Measurements from ENCODE around the gene CLTB.

Gene CLTB

DNA sequence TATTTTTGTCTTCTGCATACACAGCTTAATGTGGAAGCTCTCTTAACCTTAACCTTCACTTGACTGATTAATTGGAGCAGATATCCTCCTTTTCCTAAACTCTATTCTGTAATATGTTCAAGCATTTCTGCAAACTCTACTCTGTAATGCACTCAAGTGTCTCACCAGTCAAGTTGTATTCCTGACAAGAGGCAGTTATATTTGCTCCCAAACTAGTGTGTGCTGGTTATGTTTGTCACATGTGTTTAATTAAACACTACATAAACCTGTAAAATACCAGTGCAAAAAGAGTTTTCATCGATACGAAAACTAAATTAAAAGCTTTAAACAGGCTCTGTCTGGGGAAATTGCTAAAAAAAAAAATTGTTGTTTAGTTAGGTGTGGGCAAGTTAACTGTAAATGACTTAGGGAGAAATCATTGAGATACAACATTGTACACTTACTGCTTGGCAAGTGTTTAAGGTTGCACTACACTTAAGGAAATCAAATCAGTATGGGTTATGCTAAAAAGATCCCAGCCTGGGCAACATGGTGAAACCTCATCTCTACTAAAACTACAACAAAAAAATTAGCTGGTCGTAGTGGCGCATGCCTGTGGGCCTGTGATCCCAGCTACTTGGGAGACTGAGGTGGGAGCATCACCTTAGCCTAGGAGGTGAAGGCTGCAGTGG, 38.5 kb upstream of the CLTB start:
- no peak for TF ChIP-seq FOXP2 (optimal IDR thresholded peaks at IDR 0.05; ENCODE audit: borderline replicate concordance, extremely low read depth, extremely low read length, insufficient read depth)
- TF ChIP-seq POLR2AphosphoS5 (IDR thresholded peaks at IDR 0.05; ENCODE audit: low read depth, low read length) = no peak
- TF ChIP-seq SIN3A (IDR thresholded peaks at IDR 0.05; ENCODE audit: borderline replicate concordance, insufficient read depth, low read length) = no peak

DNA sequence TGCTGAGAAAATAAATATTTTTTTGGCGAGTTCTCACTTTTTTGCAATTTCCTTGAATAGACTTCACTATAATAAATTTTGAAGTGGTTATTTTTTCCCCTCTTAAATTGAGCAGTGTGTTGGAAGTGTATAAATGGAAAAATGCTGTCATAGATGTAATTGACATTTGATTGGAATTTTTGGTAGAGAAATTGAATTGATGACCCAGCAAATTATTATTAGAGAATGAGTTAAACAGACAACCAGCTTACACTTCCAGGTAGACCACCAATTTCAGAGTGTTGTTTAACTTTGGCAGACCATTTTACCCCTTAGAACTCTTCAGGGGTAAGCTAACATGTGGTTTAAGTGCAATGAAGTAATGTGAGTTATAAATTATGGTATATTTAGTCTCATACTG, 33.7 kb upstream of the CLTB start:
- TF ChIP-seq POLR2AphosphoS5 (IDR thresholded peaks at IDR 0.05; ENCODE audit: low read depth, low read length) = no peak

DNA sequence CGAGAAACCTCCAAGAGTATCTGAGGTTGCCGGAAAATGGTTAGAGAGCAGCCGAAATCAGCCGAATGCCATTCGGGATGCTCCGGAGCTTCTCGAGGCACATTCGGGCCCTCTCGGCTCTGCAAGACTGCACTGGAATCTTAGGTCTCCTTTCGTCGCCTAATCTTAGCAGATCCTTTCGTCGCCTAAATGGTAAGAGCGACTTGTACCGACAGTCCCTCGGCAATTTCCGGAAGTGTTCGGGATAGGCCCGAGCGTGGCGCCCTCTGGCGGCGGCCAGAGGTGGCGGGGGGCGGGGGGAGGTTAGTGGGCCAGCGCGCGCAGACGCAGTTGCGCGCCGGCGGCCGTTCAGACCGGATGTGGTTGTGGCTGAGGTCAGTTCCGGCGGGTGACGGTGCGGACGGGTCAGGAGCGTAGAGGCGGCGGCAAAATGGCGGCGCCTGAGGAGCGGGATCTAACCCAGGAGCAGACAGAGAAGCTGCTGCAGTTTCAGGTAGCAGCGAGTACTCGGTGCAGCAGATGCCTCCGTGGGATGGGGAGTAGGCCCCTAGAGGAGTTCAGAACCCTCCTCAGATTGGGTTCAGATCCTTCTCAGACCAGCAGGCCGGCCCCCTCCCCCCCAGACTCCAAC, 31.8 kb upstream of the CLTB start, which contains the start of gene FAF2:
Gene FAF2, plus strand, starts transcription at position 408 of the 631 bp plus-strand sequence. Its CDS starts 23 bp downstream, at position 431.
- TF ChIP-seq, protein P1, sequence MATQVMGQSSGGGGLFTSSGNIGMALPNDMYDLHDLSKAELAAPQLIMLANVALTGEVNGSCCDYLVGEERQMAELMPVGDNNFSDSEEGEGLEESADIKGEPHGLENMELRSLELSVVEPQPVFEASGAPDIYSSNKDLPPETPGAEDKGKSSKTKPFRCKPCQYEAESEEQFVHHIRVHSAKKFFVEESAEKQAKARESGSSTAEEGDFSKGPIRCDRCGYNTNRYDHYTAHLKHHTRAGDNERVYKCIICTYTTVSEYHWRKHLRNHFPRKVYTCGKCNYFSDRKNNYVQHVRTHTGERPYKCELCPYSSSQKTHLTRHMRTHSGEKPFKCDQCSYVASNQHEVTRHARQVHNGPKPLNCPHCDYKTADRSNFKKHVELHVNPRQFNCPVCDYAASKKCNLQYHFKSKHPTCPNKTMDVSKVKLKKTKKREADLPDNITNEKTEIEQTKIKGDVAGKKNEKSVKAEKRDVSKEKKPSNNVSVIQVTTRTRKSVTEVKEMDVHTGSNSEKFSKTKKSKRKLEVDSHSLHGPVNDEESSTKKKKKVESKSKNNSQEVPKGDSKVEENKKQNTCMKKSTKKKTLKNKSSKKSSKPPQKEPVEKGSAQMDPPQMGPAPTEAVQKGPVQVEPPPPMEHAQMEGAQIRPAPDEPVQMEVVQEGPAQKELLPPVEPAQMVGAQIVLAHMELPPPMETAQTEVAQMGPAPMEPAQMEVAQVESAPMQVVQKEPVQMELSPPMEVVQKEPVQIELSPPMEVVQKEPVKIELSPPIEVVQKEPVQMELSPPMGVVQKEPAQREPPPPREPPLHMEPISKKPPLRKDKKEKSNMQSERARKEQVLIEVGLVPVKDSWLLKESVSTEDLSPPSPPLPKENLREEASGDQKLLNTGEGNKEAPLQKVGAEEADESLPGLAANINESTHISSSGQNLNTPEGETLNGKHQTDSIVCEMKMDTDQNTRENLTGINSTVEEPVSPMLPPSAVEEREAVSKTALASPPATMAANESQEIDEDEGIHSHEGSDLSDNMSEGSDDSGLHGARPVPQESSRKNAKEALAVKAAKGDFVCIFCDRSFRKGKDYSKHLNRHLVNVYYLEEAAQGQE (IDR thresholded peaks at IDR 0.05; ENCODE audit: insufficient read depth in 1 of 2, low read depth in 2 of 2, low read length in 2 of 2) = 0 out of 4 replicates have a peak, but pooled peaks of 1 of the 2 experiments have one; percentile 21
- TF ChIP-seq FOXP2 (optimal IDR thresholded peaks at IDR 0.05; ENCODE audit: borderline replicate concordance, extremely low read depth, extremely low read length, insufficient read depth) (peak; percentile 86), TAF1 (IDR thresholded peaks at IDR 0.05; ENCODE audit: borderline replicate concordance, insufficient read depth, low read length) (peak; percentile 95), SIN3A (IDR thresholded peaks at IDR 0.05; ENCODE audit: borderline replicate concordance, insufficient read depth, low read length) (no peak), POLR2AphosphoS5 (IDR thresholded peaks at IDR 0.05; ENCODE audit: low read depth, low read length) (peak; percentile 78)

- TF ChIP-seq POLR2AphosphoS5 (IDR thresholded peaks at IDR 0.05; ENCODE audit: low read depth, low read length) (no peak), TAF1 (IDR thresholded peaks at IDR 0.05; ENCODE audit: borderline replicate concordance, insufficient read depth, low read length) (no peak), SIN3A (IDR thresholded peaks at IDR 0.05; ENCODE audit: borderline replicate concordance, insufficient read depth, low read length) (no peak), FOXP2 (optimal IDR thresholded peaks at IDR 0.05; ENCODE audit: borderline replicate concordance, extremely low read depth, extremely low read length, insufficient read depth) (no peak)
- TF ChIP-seq, protein P1 (IDR thresholded peaks at IDR 0.05; ENCODE audit: insufficient read depth in 1 of 2, low read depth in 2 of 2, low read length in 2 of 2) = no peak
These were observed 31.2 kb upstream of the CLTB start for GRCh38 chr5:176447591-176447977.

DNA sequence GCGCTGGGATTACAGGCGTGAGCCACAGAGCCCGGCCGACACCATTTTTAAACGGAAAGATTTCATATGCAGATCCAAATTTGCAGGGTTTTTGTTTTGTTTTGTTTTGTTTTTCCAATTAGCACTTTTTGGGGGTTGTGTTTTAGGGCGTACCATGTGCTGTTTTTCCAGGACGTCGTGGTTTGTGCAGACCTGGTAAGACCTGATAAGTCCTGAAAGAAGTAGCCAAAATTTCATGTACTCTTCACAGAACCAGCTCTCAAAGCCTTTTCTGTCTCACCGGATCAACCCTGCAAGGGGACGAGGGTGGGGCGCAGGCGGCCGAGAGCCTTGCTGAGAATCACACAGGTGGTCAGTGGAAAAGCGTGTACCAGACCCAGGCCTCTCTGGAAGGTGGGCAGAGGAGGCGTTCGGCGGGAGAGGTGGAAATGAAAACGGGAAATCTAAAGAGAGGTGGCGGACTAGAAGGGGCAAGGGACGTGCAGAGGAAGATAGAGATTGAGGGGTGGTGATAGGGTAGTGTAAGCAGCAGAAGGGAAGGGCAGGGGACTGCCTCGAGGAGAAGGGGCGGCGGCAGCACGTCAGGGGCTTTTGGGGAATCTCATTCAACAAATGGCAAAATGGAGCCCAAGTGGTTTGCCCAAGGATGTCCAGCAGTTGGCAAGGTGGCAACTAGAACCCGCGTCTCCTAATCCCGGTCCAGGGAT, 30.7 kb upstream of the CLTB start:
- TF ChIP-seq POLR2AphosphoS5 (IDR thresholded peaks at IDR 0.05; ENCODE audit: low read depth, low read length) = no peak
- TF ChIP-seq, protein P1 (IDR thresholded peaks at IDR 0.05; ENCODE audit: insufficient read depth in 1 of 2, low read depth in 2 of 2, low read length in 2 of 2) = no peak
- TF ChIP-seq FOXP2 (optimal IDR thresholded peaks at IDR 0.05; ENCODE audit: borderline replicate concordance, extremely low read depth, extremely low read length, insufficient read depth) = no peak
- TF ChIP-seq TAF1 (IDR thresholded peaks at IDR 0.05; ENCODE audit: borderline replicate concordance, insufficient read depth, low read length) = no peak
- TF ChIP-seq SIN3A (IDR thresholded peaks at IDR 0.05; ENCODE audit: borderline replicate concordance, insufficient read depth, low read length) = no peak

All from PFSK-1 (cell line).